UCSD-AML1 (cell line): Measurements from ENCODE around the gene MUC5AC.
"Not testable (repeated sequence)": the region's sequence is repeated elsewhere in the genome, so short reads cannot be mapped to it uniquely, and the experiment has no call there.

Source experiments
- DNase-seq: peaks from one replicate; lab custom pipeline; 2025; ENCODE audit not compliant: unreplicated experiment; lab: John Stamatoyannopoulos, UW

Gene MUC5AC

GRCh38 chr11:1175461-1176223, 17.9 kb downstream of the MUC5AC start:
- no peak for DNase-seq

- no peak for DNase-seq
These were observed 18.7 kb downstream of the MUC5AC start for GRCh38 chr11:1176224-1177019.

DNA sequence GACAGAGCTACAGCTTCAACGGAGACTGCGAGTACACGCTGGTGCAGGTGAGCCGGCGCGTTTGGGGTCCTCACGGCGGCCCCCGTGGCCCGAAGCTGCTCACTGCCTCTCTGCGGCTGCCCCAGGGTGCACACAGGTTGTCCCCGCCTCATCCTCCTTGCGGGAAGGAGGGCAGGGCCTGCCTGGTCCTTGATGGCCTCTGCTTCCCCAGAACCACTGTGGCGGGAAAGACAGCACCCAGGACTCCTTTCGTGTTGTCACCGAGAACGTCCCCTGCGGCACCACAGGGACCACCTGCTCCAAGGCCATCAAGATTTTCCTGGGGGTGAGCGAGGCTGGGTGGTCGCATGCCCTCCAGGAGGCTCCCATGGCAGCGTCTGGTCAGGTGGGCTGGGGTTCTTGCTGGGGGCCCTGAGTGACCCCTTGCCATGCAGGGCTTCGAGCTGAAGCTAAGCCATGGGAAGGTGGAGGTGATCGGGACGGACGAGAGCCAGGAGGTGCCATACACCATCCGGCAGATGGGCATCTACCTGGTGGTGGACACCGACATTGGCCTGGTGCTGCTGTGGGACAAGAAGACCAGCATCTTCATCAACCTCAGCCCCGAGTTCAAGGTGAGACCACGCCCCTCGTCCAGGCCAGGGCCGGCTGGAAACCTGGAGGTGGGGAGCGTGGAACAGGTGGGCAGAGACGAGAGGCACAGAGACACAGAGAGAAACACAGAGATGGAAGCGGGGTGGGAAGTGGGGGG, 19.4 kb downstream of the MUC5AC start:
- DNase-seq = no peak

- DNase-seq = no peak
These were observed 20.0 kb downstream of the MUC5AC start for GRCh38 chr11:1177771-1178090.

DNA sequence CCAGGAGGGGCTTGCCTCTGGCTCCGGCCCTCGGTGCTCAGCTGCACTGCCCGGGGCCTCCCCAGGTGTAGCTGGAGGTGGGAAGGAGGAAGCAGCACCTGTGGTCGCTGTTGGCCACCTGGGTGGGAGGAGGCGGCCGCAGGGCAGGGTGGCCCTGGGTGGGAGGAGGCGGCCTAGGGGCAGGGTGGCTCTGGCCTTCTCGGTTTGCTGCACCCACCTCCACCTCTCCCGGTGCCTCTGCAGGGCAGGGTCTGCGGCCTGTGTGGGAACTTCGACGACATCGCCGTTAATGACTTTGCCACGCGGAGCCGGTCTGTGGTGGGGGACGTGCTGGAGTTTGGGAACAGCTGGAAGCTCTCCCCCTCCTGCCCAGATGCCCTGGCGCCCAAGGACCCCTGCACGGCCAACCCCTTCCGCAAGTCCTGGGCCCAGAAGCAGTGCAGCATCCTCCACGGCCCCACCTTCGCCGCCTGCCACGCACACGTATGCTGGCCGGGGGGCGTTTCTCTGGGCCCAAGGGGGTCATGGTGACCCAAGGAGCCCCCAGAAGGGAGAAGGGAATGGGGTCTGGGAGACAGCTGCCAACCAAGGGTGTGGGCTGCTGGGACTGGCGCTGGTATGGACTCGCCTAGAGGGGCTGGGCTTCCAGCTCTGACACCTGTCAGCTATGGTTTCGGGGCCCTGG, 20.6 kb downstream of the MUC5AC start:
- DNase-seq = no peak

GRCh38 chr11:1178906-1179305, 21.2 kb downstream of the MUC5AC start:
- DNase-seq = no peak

- no peak for DNase-seq
These were observed 21.9 kb downstream of the MUC5AC start for GRCh38 chr11:1179641-1180040.

GRCh38 chr11:1180171-1180570, 22.4 kb downstream of the MUC5AC start:
- DNase-seq = no peak

DNA sequence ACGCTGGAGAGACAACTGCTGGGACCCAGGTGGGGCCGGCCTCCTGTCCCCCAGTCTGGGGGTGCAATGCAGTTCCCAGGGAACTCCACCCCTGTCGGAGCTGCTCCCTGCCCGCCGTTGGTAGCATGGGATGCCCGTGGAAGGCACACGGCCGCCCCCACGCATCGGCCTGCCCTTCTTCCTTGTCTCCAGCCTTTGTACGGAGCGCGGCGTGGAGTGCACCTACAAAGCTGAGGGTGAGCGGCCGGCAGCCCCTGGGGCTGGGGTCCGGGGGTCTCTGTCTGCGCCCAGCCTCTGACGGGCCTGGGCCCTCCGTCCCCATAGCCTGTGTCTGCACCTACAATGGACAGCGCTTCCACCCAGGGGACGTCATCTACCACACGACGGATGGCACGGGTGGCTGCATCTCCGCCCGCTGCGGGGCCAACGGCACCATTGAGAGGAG, 23.2 kb downstream of the MUC5AC start:
- DNase-seq = no peak

DNA sequence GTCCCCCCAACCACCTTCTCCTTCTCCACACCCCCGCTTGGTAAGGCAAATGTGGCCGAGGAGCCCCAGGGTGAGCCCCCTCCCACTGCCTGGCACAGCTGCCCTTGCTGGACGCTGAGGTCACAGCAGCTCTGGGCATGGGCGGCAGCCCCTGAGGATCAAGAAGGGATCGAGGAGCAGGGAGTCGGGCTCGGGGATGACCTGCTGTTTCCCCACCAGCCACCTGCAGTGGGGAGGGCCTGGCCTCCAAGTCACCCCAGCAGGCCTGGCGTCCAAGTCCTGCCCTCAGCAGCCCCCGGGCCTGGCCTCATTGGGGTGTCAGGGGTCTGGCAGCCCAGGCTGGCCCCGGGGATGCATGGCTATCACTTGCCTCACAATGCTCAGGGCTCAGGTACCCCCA, 23.7 kb downstream of the MUC5AC start:
- no peak for DNase-seq

GRCh38 chr11:1181853-1182535, 24.2 kb downstream of the MUC5AC start:
- DNase-seq = no peak

DNA sequence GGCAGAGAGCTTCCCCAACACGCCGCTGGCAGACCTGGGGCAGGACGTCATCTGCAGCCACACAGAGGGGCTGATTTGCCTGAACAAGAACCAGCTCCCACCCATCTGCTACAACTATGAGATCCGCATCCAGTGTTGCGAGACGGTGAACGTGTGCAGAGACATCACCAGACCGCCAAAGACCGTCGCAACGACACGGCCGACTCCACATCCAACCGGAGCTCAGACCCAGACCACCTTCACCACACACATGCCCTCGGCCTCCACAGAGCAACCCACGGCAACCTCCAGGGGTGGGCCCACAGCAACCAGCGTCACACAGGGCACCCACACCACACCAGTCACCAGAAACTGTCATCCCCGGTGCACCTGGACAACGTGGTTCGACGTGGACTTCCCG, 26.4 kb downstream of the MUC5AC start:
- DNase-seq = not testable (repeated sequence)

GRCh38 chr11:1188451-1189130, 30.8 kb downstream of the MUC5AC start:
- not testable (repeated sequence) for DNase-seq

GRCh38 chr11:1189816-1190215, 32.1 kb downstream of the MUC5AC start:
- not testable (repeated sequence) for DNase-seq

DNA sequence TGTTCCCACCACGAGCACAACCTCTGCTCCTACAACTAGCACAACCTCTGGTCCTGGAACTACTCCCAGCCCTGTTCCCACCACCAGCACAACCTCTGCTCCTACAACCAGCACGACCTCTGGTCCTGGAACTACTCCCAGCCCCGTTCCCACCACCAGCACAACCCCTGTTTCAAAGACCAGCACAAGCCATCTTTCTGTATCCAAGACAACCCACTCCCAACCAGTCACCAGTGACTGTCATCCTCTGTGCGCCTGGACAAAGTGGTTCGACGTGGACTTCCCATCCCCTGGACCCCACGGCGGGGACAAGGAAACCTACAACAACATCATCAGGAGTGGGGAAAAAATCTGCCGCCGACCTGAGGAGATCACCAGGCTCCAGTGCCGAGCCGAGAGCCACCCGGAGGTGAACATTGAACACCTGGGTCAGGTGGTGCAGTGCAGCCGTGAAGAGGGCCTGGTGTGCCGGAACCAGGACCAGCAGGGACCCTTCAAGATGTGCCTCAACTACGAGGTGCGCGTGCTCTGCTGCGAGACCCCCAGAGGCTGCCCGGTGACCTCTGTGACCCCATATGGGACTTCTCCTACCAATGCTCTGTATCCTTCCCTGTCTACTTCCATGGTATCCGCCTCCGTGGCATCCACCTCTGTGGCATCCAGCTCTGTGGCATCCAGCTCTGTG, 34.2 kb downstream of the MUC5AC start:
- not testable (repeated sequence) for DNase-seq

DNA sequence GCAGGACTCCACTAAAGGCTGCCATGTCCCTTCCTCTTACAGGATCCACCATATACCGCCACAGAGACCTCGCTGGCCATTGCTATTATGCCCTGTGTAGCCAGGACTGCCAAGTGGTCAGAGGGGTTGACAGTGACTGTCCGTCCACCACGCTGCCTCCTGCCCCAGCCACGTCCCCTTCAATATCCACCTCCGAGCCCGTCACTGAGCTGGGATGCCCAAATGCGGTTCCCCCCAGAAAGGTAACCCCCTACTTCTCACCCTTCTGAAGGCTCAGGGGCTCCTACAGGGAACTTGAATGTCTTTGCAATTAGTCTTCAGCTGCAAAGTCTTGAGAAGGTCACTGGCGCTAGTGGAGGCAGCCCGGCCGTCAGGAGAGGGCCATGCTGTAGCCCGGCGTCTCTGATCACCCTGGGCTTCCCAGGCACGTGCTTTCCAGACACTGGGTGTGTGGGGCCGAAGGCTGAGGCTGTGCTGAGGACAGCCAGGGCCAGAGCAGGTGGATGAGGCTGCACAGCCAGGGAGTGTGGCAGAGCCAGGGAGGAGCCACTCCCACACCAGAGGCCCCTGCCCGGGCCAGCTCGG, 35.1 kb downstream of the MUC5AC start:
- DNase-seq = no peak

DNA sequence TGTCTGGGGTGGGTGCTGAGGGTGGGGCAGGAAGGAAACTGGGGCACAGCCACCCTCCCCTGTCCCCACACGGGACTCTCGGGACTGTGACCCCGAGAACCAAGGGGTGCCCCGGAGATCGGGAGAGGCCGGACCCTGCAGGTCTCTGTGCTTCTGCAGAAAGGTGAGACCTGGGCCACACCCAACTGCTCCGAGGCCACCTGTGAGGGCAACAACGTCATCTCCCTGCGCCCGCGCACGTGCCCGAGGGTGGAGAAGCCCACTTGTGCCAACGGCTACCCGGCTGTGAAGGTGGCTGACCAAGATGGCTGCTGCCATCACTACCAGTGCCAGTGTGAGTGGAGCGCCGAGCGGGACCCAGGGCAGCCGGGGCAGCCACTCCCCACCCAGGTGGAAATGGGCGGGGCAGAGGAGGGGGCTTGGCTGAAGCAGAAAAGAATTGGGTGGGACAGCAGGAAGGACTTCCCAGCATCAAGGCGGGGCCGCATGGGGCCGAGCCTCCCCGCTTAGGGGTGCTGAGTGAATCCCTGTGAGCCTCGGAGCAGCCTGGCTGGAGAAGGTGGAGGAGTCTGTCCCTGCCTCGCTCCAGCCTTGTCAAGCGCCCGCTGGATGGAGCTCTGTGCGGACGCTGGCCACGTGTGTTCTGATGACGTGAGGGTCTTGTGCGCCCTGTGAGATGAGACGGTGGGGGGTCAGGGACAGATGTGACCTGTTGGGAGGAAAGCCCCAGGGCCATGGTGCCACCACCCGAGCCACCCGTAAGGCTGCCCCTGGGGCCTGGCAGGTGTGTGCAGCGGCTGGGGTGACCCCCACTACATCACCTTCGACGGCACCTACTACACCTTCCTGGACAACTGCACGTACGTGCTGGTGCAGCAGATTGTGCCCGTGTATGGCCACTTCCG, 35.8 kb downstream of the MUC5AC start:
- no peak for DNase-seq
